Activated naive CD8-positive, alpha-beta T cell treated with anti-CD3 and anti-CD28 coated beads, Interleukin-2, amount 10 ng/mL, durations not matched to agents 7 days and 5 days (primary cell): Measurements from ENCODE around the gene SPATA6L. TPM values are rescaled to one million over a fixed set of nuclear protein-coding genes. Genes with fewer than 3 reads are reported as not detected.
"Not testable (repeated sequence)": the region's sequence is repeated elsewhere in the genome, so short reads cannot be mapped to it uniquely, and the experiment has no call there.

Experiments used
- ATAC-seq: fragments of 150-1000 bp; cut with Tn5 transposase; one replicate; pipeline ENCODE4 v1.10.0; 2021; ENCODE audit warnings: low read depth, moderate library complexity
- POLR2A ChIA-PET: fragments of 350-600 bp; sonication (Branson Sonifier 250); formaldehyde crosslinking; loops from one replicate; lab custom pipeline; 2021; ENCODE audit warnings: antibody characterized with exemption; lab: Charles Lee
- DNase-seq: peaks from one replicate; pipeline ENCODE4 v3.0.0; 2021
- H3K27ac Mint-ChIP-seq: one replicate; pipeline ENCODE4 v1.8.0; 2022; ENCODE audit warnings: mild to moderate bottlenecking, mixed read lengths
- H3K27me3 Mint-ChIP-seq: one replicate; pipeline ENCODE4 v1.8.0; 2022; ENCODE audit warnings: mild to moderate bottlenecking, moderate library complexity, mixed read lengths
- H3K36me3 Mint-ChIP-seq: one replicate; pipeline ENCODE4 v1.8.0; 2021; ENCODE audit warnings: mild to moderate bottlenecking, mixed read lengths
- H3K4me1 Mint-ChIP-seq: one replicate; pipeline ENCODE4 v1.8.0; 2021; ENCODE audit warnings: mixed read lengths
- H3K4me3 Mint-ChIP-seq: one replicate; pipeline ENCODE4 v1.8.0; 2022; ENCODE audit warnings: mild to moderate bottlenecking, moderate library complexity, mixed read lengths
- H3K9me3 Mint-ChIP-seq: one replicate; pipeline ENCODE4 v1.8.0; 2021; ENCODE audit warnings: mixed read lengths
- total RNA-seq, 2 experiments: library from RNA; stranded (reverse); gene quantifications; one replicate each; pipeline ENCODE4 v1.2.3, GENCODE V29; 2021

SPATA6L gene
- total RNA-seq, 2 experiments from 2014 or later, result 0.72 to 1.0 TPM

DNA sequence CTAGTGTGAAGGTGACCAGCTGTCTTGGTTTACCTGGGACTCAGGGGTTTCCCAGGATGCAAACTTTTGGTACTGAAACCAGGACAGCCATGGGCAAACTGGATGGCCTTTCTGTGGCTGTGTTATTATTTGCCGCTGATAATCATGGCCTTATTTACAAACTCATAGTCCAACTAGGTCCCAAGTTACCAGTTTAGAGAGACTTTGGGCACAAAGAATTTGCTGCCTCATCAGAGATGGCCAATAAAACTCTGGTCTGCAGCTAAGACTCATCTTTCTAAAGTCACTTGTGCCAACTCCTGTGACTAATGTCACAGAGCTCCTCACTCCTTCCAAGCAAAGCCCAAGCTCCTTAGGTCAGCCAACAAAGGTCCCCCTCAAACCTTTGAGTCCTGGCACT is 51.7 kb downstream of the SPATA6L start:
- Mint-ChIP-seq H3K36me3 (peaks cover 1% of the 10 kb centered on the region), H3K27ac (no peak overlapping the region), H3K27me3 (peaks cover 19% of the 10 kb centered on the region), H3K9me3 (peaks cover 4% of the 10 kb centered on the region), H3K4me3 (no peak overlapping the region), H3K4me1 (peaks cover 6% of the 10 kb centered on the region)
- DNase-seq, result no peak
- POLR2A ChIA-PET, result no interaction called here
- ATAC-seq, result no peak

DNA sequence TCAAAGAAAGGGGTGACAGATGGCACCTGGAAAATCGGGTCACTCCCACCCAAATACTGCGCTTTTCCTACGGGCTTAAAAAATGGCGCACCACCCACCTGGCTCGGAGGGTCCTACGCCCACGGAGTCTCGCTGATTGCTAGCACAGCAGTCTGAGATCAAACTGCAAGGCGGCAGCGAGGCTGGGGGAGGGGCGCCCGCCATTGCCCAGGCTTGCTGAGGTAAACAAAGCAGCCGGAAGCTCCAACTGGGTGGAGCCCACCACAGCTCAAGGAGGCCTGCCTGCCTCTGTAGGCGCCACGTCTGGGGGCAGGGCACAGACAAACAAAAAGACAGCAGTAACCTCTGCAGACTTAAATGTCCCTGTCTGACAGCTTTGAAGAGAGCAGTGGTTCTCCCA is 60.2 kb downstream of the SPATA6L start:
- H3K27ac Mint-ChIP-seq, ATAC-seq, H3K36me3 Mint-ChIP-seq, H3K9me3 Mint-ChIP-seq, H3K27me3 Mint-ChIP-seq, POLR2A ChIA-PET, H3K4me1 Mint-ChIP-seq: not testable (repeated sequence)
- peak overlapping the region; percentile 19 for H3K4me3 Mint-ChIP-seq
- peak; percentile 47 for DNase-seq

GRCh38 chr9:4604678-4605095 is 61.6 kb downstream of the SPATA6L start:
- ATAC-seq, result peak; percentile 85
- Mint-ChIP-seq H3K36me3 (no peaks in the 10 kb centered on the region), H3K4me1 (peaks cover 10% of the 10 kb centered on the region), H3K27ac (no peak overlapping the region), H3K9me3 (no peaks in the 10 kb centered on the region), H3K4me3 (no peak overlapping the region), H3K27me3 (no peaks in the 10 kb centered on the region)
- POLR2A ChIA-PET, result interaction anchor here (0.6 to 1.8 kb wide), 2 partner anchors 136 to 226 kb away, joined by 3 to 7 read pairs; partner anchors contain the start of gene AK3
- DNase-seq, result no peak

DNA sequence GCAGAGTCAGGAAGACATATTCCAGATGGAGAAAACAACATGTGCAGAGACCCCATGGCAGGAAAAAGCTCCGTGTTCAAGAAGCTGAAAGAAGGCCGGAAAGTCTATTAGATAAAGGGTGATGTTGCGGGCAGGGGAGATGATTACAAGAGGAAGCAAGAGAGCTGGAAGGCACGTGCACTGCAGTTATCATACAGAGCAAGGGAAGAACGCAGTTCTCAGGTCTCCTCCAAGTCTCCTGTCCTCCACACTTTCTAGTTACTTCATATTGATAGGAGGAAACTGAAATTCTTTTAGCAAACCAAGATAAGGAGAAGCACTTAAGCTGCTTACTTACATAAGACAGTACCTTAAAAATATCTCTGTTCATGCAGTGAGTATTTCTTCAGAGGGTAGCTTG is 62.5 kb downstream of the SPATA6L start:
- Mint-ChIP-seq H3K9me3 (no peaks in the 10 kb centered on the region), H3K27ac (no peak overlapping the region), H3K27me3 (no peaks in the 10 kb centered on the region), H3K36me3 (no peaks in the 10 kb centered on the region), H3K4me3 (no peak overlapping the region), H3K4me1 (peaks cover 10% of the 10 kb centered on the region)
- POLR2A ChIA-PET, result interaction anchor here (1.8 kb wide), 1 partner anchor 137 kb away, joined by 7 read pairs; the partner anchor contains the start of gene AK3
- no peak for ATAC-seq
- DNase-seq, result no peak

DNA sequence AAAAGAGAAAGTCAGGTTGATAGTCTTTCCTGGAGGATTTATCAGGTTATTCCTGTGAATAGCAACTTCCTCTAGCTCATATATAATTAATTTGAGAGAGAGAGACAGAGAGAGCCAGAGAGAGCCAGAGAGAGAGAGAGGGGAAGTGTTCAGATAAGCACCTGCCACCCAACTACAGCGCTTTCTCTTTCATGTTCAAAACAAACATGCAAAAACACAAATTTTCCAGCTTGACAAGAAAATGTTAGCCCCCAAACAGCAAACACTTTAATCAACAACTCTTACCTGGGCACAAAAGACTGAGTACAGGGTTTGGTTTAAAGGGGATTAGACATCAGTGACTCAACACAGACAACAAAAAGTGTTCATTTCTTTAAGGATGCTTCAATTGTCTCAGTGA is 65.9 kb downstream of the SPATA6L start:
- POLR2A ChIA-PET, result interaction anchor here (0.6 kb wide), 1 partner anchor 523 kb away, joined by 3 read pairs; no protein-coding TSS in a partner anchor

GRCh38 chr9:4596165-4596922 is 69.9 kb downstream of the SPATA6L start:
- peak; percentile 38 for DNase-seq
- no peaks in the 10 kb centered on the region for H3K9me3 Mint-ChIP-seq
- H3K4me3 Mint-ChIP-seq, result peak overlapping the region; percentile 29
- H3K4me1 Mint-ChIP-seq, result peaks cover 25% of the 10 kb centered on the region
- no peaks in the 10 kb centered on the region for H3K27me3 Mint-ChIP-seq
- peaks cover 3% of the 10 kb centered on the region for H3K36me3 Mint-ChIP-seq
- POLR2A ChIA-PET, result no interaction called here
- ATAC-seq, result peak; percentile 95
- H3K27ac Mint-ChIP-seq, result peak overlapping the region; percentile 80

More for the DNA sequence above, 65.9 kb downstream of the SPATA6L start:
- Mint-ChIP-seq H3K27ac (peak overlapping the region; percentile 47), H3K4me1 (peaks cover 19% of the 10 kb centered on the region), H3K4me3 (no peak overlapping the region), H3K9me3 (no peaks in the 10 kb centered on the region), H3K36me3 (peaks cover 3% of the 10 kb centered on the region), H3K27me3 (no peaks in the 10 kb centered on the region)
- DNase-seq (no peak), ATAC-seq (no peak)

DNA sequence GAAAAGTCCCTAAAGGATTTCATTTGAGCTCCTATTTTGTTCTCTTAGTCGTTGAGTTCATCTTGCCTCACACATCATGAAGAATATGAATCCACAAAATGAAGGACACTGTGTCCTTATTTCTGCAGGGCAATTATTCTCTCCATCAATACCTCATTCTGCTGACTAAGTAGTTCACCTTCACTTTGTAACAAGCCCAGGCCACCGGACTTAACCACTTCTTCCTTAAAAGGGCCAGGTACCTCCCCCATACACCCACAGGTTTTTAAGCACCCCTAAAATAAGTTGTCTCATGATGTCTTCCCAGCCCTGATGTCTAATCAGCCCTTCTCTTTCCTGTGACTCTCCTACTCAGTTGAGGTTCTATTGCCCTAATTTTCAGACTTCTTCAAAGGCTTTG is 71.3 kb downstream of the SPATA6L start:
- Mint-ChIP-seq H3K4me1 (peaks cover 18% of the 10 kb centered on the region), H3K36me3 (peaks cover 3% of the 10 kb centered on the region), H3K27me3 (no peaks in the 10 kb centered on the region), H3K9me3 (no peaks in the 10 kb centered on the region), H3K4me3 (no peak overlapping the region), H3K27ac (no peak overlapping the region)
- POLR2A ChIA-PET, result no interaction called here
- ATAC-seq (no peak), DNase-seq (no peak)

DNA sequence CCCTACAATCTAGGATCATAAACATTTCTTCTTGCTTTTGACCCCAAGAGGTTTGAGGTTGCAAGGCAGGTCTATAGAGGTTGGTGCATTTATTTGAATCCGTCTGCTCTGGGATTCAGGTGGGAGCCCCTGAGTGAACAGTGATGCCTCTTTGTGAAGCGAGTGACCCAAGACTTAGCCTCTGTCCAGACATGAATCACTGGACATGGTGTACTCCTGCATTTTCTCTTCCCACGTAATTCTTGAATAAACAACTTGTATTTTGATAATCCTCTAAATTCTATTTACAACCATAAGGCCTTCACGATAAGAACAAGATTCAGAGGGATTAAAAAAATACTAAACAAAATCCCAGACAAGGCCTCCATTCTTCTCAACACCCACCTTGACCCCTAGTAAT is 71.7 kb downstream of the SPATA6L start:
- DNase-seq (no peak), ATAC-seq (no peak)
- Mint-ChIP-seq H3K4me3 (no peak overlapping the region), H3K27me3 (no peaks in the 10 kb centered on the region), H3K4me1 (peaks cover 15% of the 10 kb centered on the region), H3K9me3 (no peaks in the 10 kb centered on the region), H3K36me3 (peaks cover 3% of the 10 kb centered on the region), H3K27ac (no peak overlapping the region)
- POLR2A ChIA-PET, result no interaction called here

DNA sequence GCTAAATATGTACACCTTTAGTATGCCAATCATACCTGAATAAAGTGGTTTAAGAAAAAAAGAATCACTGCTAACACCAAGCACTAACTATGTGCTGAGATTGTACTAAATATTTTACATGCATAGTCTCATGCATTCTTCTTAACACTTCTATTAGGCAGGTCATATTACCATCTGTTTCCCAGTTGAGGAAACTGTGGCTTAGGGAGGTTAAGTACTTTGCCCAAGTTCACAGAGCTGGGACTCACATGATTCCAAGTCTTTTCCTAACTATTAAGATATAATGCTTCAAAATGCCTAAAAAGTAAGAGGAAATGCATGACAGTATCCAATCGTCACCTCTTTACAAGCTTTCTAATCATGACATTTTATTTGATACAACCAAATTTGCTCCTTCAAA is 73.4 kb downstream of the SPATA6L start:
- POLR2A ChIA-PET, result no interaction called here
- no peaks in the 10 kb centered on the region for H3K9me3 Mint-ChIP-seq
- H3K4me1 Mint-ChIP-seq, result peaks cover 15% of the 10 kb centered on the region
- no peak overlapping the region for H3K27ac Mint-ChIP-seq
- ATAC-seq (no peak), DNase-seq (no peak)
- no peaks in the 10 kb centered on the region for H3K36me3 Mint-ChIP-seq
- H3K4me3 Mint-ChIP-seq, result no peak overlapping the region
- no peaks in the 10 kb centered on the region for H3K27me3 Mint-ChIP-seq

DNA sequence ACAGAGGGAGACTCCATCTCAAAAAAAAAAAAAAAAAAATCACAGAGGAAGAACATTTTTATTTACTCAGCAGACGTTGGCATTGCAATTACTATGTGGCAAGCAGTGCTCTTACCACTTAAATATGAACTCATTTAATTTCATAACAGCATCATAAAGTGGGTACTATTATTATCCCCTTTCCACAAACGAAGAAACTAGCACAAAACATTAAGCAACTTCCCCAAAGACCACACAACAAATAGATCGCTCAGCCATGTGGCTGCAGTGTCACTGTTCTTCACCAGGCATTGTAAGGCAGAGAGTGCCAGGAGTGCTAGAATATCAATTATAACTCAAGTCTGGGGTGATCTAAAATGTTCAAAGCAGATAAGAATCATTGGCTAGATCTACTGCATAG is 74.0 kb downstream of the SPATA6L start:
- Mint-ChIP-seq H3K27ac (no peak overlapping the region), H3K4me1 (peaks cover 15% of the 10 kb centered on the region), H3K4me3 (no peak overlapping the region), H3K9me3 (no peaks in the 10 kb centered on the region), H3K36me3 (no peaks in the 10 kb centered on the region), H3K27me3 (no peaks in the 10 kb centered on the region)
- POLR2A ChIA-PET, result no interaction called here
- DNase-seq (no peak), ATAC-seq (no peak)

- Mint-ChIP-seq H3K4me3 (no peak overlapping the region), H3K27ac (no peak overlapping the region), H3K36me3 (no peaks in the 10 kb centered on the region), H3K9me3 (no peaks in the 10 kb centered on the region), H3K27me3 (no peaks in the 10 kb centered on the region), H3K4me1 (peaks cover 7% of the 10 kb centered on the region)
- no peak for ATAC-seq
- POLR2A ChIA-PET, result no interaction called here
- DNase-seq, result no peak
These were observed 75.2 kb downstream of the SPATA6L start for GRCh38 chr9:4591123-4591500.

DNA sequence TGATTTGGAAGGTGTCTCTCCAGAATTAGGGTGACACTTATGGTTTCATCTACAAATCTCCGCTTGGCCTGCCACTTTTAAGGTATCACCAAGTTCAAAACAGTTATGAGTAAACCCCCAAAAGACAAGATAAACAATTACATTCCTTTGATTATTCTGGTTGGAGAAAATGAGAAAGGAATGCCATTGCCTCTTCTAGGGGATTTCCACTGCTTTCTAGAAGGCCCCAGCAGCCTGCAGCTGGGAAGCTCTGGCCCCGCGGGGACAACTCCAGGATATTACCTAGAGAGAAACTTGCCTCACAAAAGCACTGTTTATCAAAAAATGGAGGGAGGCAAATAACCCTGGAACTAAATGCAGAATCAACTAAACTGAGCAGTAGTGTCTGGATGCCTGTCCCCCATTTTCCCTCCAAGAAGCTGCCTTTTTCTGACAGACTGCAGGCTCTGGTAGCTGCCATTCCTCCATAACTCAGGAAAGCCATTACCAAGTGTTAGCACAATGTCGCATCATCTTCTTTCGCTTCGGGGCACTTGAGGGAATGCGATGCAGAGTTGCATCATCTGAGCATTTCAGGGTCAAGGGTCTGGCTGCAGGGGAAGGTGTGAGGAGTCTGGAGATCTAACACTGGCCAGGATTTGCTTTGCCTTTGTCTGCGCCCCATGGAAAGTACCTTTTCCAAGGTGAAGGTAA is 75.7 kb downstream of the SPATA6L start:
- no peak overlapping the region for H3K4me3 Mint-ChIP-seq
- peaks cover 7% of the 10 kb centered on the region for H3K4me1 Mint-ChIP-seq
- no peak for ATAC-seq
- DNase-seq, result no peak
- no peaks in the 10 kb centered on the region for H3K9me3 Mint-ChIP-seq
- H3K36me3 Mint-ChIP-seq, result no peaks in the 10 kb centered on the region
- no peak overlapping the region for H3K27ac Mint-ChIP-seq
- H3K27me3 Mint-ChIP-seq, result no peaks in the 10 kb centered on the region
- POLR2A ChIA-PET, result no interaction called here

- Mint-ChIP-seq H3K27ac (no peak overlapping the region), H3K4me3 (no peak overlapping the region), H3K36me3 (no peaks in the 10 kb centered on the region), H3K27me3 (no peaks in the 10 kb centered on the region), H3K4me1 (no peaks in the 10 kb centered on the region), H3K9me3 (no peaks in the 10 kb centered on the region)
- POLR2A ChIA-PET, result interaction anchor here (0.7 kb wide), 1 partner anchor 880 kb away, joined by 4 read pairs; no protein-coding TSS in a partner anchor
- ATAC-seq, result no peak
- no peak for DNase-seq
These were observed 77.6 kb downstream of the SPATA6L start for GRCh38 chr9:4588721-4589120.

GRCh38 chr9:4585135-4585534 is 81.1 kb downstream of the SPATA6L start:
- DNase-seq, result no peak
- Mint-ChIP-seq H3K27ac (no peak overlapping the region), H3K36me3 (no peaks in the 10 kb centered on the region), H3K4me3 (no peak overlapping the region), H3K27me3 (no peaks in the 10 kb centered on the region), H3K9me3 (no peaks in the 10 kb centered on the region), H3K4me1 (no peaks in the 10 kb centered on the region)
- no peak for ATAC-seq
- POLR2A ChIA-PET, result no interaction called here
